Measurements from ENCODE around the gene CACNA1D.

Gene CACNA1D

DNA sequence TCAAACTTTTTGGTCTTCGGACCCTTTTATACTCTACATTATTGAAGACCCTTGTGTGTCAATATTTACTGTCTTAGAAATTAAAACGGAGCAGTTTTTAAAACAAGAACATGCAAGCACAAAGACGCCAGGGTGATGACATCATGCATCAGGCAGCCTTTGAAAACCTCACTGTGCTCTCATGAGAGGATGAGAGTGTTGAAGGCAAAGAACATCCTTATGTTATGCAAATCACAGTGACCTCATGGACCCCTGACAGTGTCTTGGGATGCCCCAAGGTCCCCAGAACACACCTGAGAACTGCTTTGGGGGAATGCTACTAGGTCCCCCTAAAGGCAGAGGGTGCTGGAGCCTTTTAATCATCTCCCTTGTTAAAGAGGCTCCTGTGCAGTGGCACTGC is 300.2 kb downstream of the CACNA1D start:
- Histone ChIP-seq H3K27me3 (ENCODE audit: control insufficient read depth, insufficient read depth, low read length) (no peaks in the 10 kb centered on the region), H3K9me3 (ENCODE audit: control insufficient read depth, insufficient read depth, low read length) (no peaks in the 10 kb centered on the region), H3K36me3 (ENCODE audit: control insufficient read depth, insufficient read depth, low read length) (no peaks in the 10 kb centered on the region), H3K4me3 (ENCODE audit: low read depth, low read length) (no peak overlapping the region), H3K9ac (ENCODE audit: low read depth, low read length) (no peak overlapping the region), H3K4me1 (ENCODE audit: control insufficient read depth, insufficient read depth, low read length) (no peaks in the 10 kb centered on the region)

DNA sequence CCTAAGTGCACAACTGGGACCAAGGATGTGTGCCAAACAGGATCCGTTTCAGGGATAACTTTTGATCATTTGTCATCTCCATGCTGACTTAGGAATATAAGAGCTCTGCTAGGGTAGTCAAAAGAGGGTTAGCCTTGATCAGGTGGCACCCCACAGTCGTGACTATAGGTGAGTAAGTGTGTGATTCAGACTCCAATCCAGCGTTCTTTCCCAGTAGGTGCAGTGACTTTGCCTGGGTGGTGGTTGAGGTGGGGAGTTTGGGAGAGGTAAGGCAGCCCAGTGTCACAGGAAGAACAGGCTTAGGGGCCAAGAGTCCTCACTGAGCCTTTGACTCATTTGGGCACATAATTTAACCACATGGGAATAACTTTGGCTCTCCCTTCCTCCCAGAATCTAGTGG is 300.8 kb downstream of the CACNA1D start:
- Histone ChIP-seq H3K4me3 (ENCODE audit: low read depth, low read length) (no peak overlapping the region), H3K4me1 (ENCODE audit: control insufficient read depth, insufficient read depth, low read length) (no peaks in the 10 kb centered on the region), H3K27me3 (ENCODE audit: control insufficient read depth, insufficient read depth, low read length) (no peaks in the 10 kb centered on the region), H3K9me3 (ENCODE audit: control insufficient read depth, insufficient read depth, low read length) (no peaks in the 10 kb centered on the region), H3K36me3 (ENCODE audit: control insufficient read depth, insufficient read depth, low read length) (no peaks in the 10 kb centered on the region), H3K9ac (ENCODE audit: low read depth, low read length) (no peak overlapping the region)

DNA sequence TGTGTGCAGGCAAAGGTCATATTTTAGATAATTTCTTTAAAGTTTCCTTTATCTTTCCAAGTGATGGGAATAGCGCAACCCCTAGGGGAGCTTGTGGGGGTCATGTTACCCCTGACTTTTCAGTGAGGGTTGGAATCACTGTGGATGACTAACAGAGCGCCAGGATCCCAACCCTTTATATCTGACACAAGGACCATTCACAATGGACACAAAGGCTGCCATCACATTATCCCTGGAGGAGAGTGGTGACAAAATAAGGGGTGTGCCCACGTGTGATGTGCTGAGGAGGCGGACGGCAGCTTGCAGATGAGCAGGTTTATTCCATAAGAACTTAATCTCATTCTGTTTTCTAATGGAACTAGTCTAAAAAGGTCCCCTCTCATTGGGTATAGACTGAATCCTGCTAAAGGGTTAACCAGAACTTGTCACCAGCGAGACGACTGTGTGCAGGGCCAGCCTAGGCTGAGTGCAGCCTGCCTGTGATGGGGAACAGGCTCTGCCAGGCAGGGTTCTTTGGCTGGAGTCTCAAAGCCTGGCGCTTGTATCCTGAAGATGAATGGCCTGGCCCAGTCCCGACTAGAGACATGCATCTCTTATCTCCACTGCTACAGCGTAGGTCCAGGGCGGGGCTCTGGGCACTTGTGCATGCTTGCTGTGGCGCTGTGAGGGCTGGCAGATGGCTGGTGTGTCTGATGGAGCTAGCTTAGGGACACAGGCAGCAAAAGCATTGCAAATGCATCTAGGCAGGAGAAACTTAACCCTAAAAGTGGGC is 301.6 kb downstream of the CACNA1D start:
- Histone ChIP-seq H3K4me1 (ENCODE audit: control insufficient read depth, insufficient read depth, low read length) (no peaks in the 10 kb centered on the region), H3K36me3 (ENCODE audit: control insufficient read depth, insufficient read depth, low read length) (no peaks in the 10 kb centered on the region), H3K27me3 (ENCODE audit: control insufficient read depth, insufficient read depth, low read length) (no peaks in the 10 kb centered on the region), H3K9me3 (ENCODE audit: control insufficient read depth, insufficient read depth, low read length) (no peaks in the 10 kb centered on the region), H3K4me3 (ENCODE audit: low read depth, low read length) (no peak overlapping the region), H3K9ac (ENCODE audit: low read depth, low read length) (no peak overlapping the region)

DNA sequence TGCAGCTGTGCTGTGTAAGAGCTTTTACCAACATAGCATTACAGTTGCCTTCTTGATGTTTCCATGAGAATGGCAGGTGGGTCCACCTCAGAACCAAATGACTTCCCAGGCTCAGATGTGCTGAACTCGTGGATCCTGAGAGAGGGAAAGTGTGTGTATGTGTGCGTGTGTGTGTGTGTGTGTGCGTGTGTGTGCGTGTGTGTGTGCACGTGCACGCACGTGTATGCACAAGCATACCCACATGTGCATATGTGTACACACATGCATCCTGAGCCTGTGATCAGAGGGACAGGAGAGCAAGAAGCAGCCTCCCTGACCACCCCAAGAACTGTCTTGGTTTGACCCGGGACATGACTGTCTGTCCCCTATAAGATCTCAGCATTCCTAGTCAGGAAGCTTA is 303.7 kb downstream of the CACNA1D start:
- no peaks in the 10 kb centered on the region for H3K9me3 ChIP-seq (ENCODE audit: control insufficient read depth, insufficient read depth, low read length)
- H3K4me3 ChIP-seq (ENCODE audit: low read depth, low read length), result no peak overlapping the region
- H3K36me3 ChIP-seq (ENCODE audit: control insufficient read depth, insufficient read depth, low read length), result no peaks in the 10 kb centered on the region
- no peaks in the 10 kb centered on the region for H3K27me3 ChIP-seq (ENCODE audit: control insufficient read depth, insufficient read depth, low read length)
- H3K4me1 ChIP-seq (ENCODE audit: control insufficient read depth, insufficient read depth, low read length), result no peaks in the 10 kb centered on the region
- no peak overlapping the region for H3K9ac ChIP-seq (ENCODE audit: low read depth, low read length)

DNA sequence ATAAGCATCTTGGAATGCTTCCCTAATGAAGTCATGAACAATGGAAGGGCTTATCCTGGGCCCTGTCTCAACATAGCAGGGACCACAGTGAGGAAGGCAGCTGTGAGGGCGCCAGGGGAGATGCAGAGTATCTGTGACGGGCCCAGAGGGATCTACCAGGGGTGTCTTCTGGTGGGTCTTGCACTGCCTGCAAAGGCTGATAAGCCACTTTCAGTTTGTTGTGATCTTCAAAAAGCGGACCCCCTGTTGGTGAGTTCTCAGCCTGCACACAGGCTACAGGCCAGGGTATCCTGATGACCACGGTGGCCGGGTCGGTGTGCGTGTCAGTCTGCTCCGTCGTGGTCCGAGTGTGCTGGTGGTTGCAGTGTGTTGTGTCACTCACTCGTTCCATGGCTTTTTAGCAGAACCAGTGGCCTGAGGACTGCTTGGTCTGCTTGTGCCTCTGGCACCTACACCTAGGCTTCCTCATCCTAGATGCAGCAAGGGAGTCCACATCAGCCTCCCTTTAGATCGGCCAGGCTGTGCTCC is 305.0 kb downstream of the CACNA1D start:
- H3K4me1 ChIP-seq (ENCODE audit: control insufficient read depth, insufficient read depth, low read length), result no peaks in the 10 kb centered on the region
- H3K9me3 ChIP-seq (ENCODE audit: control insufficient read depth, insufficient read depth, low read length), result no peaks in the 10 kb centered on the region
- no peaks in the 10 kb centered on the region for H3K27me3 ChIP-seq (ENCODE audit: control insufficient read depth, insufficient read depth, low read length)
- H3K36me3 ChIP-seq (ENCODE audit: control insufficient read depth, insufficient read depth, low read length), result no peaks in the 10 kb centered on the region
- no peak overlapping the region for H3K9ac ChIP-seq (ENCODE audit: low read depth, low read length)
- H3K4me3 ChIP-seq (ENCODE audit: low read depth, low read length), result no peak overlapping the region

DNA sequence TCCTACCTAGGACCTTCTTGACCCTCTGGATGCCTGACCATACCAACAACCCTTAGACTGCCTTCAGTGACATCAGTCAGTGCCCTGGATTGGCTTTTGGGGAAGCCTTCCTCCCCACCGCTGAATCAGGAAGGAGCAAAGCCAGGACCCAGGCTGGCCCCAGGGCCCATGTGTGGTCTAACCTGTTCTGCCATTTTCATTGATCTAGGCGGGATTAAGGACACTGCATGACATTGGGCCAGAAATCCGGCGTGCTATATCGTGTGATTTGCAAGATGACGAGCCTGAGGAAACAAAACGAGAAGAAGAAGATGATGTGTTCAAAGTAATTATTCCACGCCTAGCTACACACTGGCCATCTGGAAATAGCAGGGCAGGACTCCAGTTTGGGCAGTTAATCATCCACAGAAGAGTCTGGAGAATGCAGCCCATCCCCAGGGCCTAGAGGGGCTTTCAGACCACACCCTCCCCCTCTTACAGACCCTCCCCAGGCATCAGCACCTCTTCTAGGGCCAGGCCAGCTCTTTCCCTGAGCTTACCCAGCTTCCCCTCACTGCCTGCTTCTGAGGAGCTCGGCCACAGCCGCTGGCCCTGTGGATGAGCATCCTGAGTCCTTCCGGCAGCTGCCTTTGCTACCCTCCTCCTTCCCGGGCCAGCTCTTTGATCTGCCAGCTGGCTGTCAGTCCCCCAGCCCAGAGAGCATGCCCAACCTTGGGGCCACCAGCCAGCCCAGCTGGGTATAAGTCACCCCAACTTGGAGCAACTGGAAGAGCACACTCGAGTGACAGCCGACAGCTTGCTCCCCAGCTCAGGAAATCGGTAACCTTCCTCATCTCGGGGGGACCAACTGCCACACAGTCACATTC is 305.9 kb downstream of the CACNA1D start:
- Histone ChIP-seq H3K36me3 (ENCODE audit: control insufficient read depth, insufficient read depth, low read length) (no peaks in the 10 kb centered on the region), H3K27me3 (ENCODE audit: control insufficient read depth, insufficient read depth, low read length) (no peaks in the 10 kb centered on the region), H3K4me3 (ENCODE audit: low read depth, low read length) (no peak overlapping the region), H3K9ac (ENCODE audit: low read depth, low read length) (no peak overlapping the region), H3K9me3 (ENCODE audit: control insufficient read depth, insufficient read depth, low read length) (no peaks in the 10 kb centered on the region), H3K4me1 (ENCODE audit: control insufficient read depth, insufficient read depth, low read length) (no peaks in the 10 kb centered on the region)

DNA sequence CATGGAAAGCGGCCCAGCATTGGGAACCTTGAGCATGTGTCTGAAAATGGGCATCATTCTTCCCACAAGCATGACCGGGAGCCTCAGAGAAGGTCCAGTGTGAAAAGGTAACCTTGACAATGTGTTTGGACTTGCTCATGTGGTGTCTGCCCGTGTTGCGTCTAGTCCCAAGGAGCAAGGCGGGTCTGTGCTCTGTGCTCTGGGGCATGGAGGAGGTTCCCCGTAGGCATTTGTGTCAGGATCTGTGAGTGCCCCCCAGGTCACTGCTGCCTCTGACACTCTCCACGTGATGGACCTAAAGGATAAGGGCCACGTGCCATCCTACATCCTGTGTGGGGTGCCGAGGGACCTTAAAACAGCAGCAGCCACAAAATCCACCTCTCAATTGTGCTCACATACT is 306.9 kb downstream of the CACNA1D start:
- H3K9ac ChIP-seq (ENCODE audit: low read depth, low read length), result no peak overlapping the region
- H3K4me3 ChIP-seq (ENCODE audit: low read depth, low read length), result no peak overlapping the region
- no peaks in the 10 kb centered on the region for H3K27me3 ChIP-seq (ENCODE audit: control insufficient read depth, insufficient read depth, low read length)
- no peaks in the 10 kb centered on the region for H3K4me1 ChIP-seq (ENCODE audit: control insufficient read depth, insufficient read depth, low read length)
- no peaks in the 10 kb centered on the region for H3K36me3 ChIP-seq (ENCODE audit: control insufficient read depth, insufficient read depth, low read length)
- no peaks in the 10 kb centered on the region for H3K9me3 ChIP-seq (ENCODE audit: control insufficient read depth, insufficient read depth, low read length)

DNA sequence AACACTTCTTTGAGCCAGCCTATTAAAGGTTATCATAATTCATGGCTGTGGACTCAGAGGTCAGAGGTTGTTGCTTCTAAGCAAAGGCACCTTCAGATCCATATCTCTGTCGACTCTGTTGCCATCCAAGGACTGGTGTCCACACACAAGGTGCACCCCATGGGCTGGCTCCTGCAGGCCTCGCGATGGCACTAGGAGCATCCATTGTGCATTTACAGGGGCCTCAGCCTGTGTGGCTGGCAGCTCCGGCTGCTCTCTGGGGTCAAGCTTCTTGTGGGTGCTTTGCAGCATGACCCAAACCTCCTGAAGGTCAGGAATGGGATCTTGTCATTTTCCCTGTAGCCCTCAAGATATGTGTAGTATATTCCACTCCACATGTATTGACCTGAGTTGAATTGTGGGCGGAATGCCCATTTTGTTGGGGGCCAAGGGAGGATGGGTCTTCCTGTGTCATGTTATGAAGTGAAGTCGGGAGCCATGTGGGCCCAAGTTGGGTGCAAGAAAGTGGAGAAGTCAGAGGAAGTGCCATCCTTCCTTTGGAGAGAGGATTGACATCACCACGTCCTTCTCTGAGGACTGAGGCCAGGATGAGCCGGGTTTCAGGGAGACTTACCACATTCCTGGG is 308.0 kb downstream of the CACNA1D start:
- no peaks in the 10 kb centered on the region for H3K36me3 ChIP-seq (ENCODE audit: control insufficient read depth, insufficient read depth, low read length)
- no peaks in the 10 kb centered on the region for H3K4me1 ChIP-seq (ENCODE audit: control insufficient read depth, insufficient read depth, low read length)
- no peaks in the 10 kb centered on the region for H3K27me3 ChIP-seq (ENCODE audit: control insufficient read depth, insufficient read depth, low read length)
- no peaks in the 10 kb centered on the region for H3K9me3 ChIP-seq (ENCODE audit: control insufficient read depth, insufficient read depth, low read length)
- H3K4me3 ChIP-seq (ENCODE audit: low read depth, low read length), result no peak overlapping the region
- no peak overlapping the region for H3K9ac ChIP-seq (ENCODE audit: low read depth, low read length)

DNA sequence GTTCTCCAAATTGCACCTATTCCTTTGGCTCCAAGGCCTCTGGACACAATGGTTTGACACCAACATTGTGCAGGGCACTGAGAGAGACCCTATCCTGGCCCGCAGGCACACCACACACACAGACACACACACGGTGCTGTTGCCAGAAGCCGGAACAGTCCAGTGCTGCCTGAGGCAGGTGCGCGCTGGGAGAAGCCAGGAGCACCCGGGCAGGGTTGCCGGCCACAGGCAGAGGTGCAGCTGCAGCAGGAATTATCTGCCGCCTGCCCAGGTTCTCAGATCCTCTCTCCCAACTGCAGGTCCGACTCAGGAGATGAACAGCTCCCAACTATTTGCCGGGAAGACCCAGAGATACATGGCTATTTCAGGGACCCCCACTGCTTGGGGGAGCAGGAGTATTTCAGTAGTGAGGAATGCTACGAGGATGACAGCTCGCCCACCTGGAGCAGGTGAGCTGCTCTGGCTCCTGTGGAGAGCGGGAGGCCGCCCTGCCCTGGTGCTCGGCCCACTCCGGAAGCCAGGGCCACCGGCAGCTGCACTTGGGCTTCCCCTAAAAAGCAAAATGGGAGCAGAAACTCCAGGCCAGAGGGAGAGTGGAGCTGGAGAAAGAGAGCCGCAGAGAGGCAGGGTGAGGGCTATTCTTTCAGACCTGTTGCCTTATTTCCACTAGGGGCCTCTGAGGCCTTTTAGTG is 308.9 kb downstream of the CACNA1D start:
- Histone ChIP-seq H3K9ac (ENCODE audit: low read depth, low read length) (no peak overlapping the region), H3K9me3 (ENCODE audit: control insufficient read depth, insufficient read depth, low read length) (no peaks in the 10 kb centered on the region), H3K4me1 (ENCODE audit: control insufficient read depth, insufficient read depth, low read length) (no peaks in the 10 kb centered on the region), H3K36me3 (ENCODE audit: control insufficient read depth, insufficient read depth, low read length) (no peaks in the 10 kb centered on the region), H3K4me3 (ENCODE audit: low read depth, low read length) (no peak overlapping the region), H3K27me3 (ENCODE audit: control insufficient read depth, insufficient read depth, low read length) (no peaks in the 10 kb centered on the region)

DNA sequence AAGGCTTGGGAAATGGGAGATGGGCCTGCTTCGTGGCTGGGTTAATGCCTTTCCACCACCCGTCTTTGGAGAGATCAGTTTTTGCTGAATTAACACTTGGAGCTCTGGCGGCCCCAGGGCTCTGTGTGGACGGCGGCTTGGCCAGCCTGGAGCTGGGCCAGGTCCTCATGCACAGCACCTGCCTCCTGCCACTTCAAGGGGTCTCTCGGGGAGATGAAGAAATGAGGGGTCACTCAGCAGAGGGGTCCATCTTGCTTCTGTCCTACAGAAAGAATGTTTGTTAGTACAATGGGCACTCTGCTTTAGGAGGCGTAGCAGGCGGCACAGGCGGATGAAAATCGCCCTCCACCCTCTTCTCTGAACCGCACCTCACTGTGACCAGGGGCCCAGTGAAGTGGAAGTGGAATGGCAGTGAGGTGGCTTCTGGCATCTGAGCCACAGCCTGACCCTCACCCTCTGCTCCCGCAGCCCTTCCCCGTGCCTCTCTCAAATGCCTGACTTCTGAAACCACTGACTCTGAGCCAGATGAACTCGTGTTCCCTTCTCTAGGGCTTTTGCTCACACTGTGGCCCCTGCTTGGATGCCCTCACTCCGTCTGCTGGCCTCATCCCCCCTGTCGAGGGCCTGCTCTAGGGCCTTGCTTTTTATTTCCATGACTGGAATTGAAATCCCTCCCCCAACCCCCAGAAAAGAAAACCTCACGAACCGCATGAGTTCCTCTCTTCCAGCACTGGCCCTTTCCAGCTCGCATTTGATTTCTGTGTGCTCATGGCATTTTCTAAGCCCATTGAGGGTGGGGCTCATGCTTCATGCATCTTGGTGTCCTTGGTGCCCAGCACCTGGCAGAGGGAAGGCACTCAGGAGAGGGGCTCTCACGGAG is 309.6 kb downstream of the CACNA1D start:
- no peaks in the 10 kb centered on the region for H3K9me3 ChIP-seq (ENCODE audit: control insufficient read depth, insufficient read depth, low read length)
- H3K27me3 ChIP-seq (ENCODE audit: control insufficient read depth, insufficient read depth, low read length), result no peaks in the 10 kb centered on the region
- H3K9ac ChIP-seq (ENCODE audit: low read depth, low read length), result no peak overlapping the region
- H3K36me3 ChIP-seq (ENCODE audit: control insufficient read depth, insufficient read depth, low read length), result no peaks in the 10 kb centered on the region
- H3K4me3 ChIP-seq (ENCODE audit: low read depth, low read length), result no peak overlapping the region
- no peaks in the 10 kb centered on the region for H3K4me1 ChIP-seq (ENCODE audit: control insufficient read depth, insufficient read depth, low read length)
